OCI-LY1 (cell line): Measurements from ENCODE around the gene HMG20A.

Experiments used
- EZH2 ChIP-seq: fragments of 200-600 bp; sonication (generic), shearing (Covaris generic); IDR thresholded peaks from 2 replicates; pipeline ENCODE4 v1.8.0; 2017; ENCODE audit warnings: borderline replicate concordance, mixed run types, mild to moderate bottlenecking, antibody characterized with exemption, low read length, moderate library complexity, mixed read lengths
- TF ChIP-seq, protein P1 (sequence below): fragments of 200-600 bp; sonication (generic), shearing (Covaris generic); IDR thresholded peaks from 2 replicates; pipeline ENCODE4 v1.5.1; 2017; ENCODE audit warnings: mild to moderate bottlenecking, antibody characterized with exemption, low read length, moderate library complexity, mixed read lengths

DNA sequence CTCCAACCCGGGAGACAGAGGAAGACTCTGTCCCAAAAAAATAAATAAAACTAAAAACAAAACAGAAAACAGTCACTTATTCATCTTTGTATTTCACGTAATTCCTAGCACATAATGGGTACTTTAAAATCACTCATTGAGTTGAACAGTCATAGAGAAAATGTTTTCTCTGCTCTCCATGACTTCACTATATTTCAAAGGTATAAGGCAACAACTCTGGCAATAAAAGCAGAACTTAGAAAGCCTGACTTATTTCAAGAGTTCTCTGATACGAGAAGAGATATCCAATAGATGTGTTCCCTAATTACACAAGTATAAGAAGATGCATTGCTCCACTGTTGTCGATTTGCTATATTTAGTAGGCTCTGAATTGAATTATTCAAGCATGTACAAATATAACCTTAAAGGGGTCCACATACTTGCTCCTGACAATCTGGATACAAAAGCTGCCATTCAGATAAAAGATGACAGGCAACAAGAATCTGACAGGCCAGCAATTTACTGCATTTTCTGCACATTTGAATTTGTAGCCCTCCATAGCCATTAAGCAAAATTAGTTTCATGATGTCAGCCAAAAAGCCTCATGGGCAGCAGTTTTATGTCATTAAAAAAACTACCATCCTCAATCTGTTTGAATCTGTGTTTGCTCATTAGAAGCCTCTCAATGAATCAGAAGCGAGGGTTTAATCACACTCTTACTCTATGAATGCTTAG lies 48.7 kb upstream of the HMG20A start:
- TF ChIP-seq, protein P1, sequence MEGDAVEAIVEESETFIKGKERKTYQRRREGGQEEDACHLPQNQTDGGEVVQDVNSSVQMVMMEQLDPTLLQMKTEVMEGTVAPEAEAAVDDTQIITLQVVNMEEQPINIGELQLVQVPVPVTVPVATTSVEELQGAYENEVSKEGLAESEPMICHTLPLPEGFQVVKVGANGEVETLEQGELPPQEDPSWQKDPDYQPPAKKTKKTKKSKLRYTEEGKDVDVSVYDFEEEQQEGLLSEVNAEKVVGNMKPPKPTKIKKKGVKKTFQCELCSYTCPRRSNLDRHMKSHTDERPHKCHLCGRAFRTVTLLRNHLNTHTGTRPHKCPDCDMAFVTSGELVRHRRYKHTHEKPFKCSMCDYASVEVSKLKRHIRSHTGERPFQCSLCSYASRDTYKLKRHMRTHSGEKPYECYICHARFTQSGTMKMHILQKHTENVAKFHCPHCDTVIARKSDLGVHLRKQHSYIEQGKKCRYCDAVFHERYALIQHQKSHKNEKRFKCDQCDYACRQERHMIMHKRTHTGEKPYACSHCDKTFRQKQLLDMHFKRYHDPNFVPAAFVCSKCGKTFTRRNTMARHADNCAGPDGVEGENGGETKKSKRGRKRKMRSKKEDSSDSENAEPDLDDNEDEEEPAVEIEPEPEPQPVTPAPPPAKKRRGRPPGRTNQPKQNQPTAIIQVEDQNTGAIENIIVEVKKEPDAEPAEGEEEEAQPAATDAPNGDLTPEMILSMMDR: no peak
- no peak for TF ChIP-seq EZH2
